Upper lobe of right lung (tissue), 1 donor: ENCODE data around the gene PAQR5. TPM values are rescaled to one million over a fixed set of nuclear protein-coding genes. Genes with fewer than 3 reads are reported as not detected.

ENCODE experiments used
- ATAC-seq: fragments of 200-7000 bp; cut with Tn5 transposase; one replicate; pipeline ENCODE4 v1.9.1; 2020; ENCODE audit warnings: mild to moderate bottlenecking, moderate library complexity
- DNase-seq: peaks from one replicate; pipeline ENCODE4 v3.0.0-alpha.2; 2020
- H3K27ac ChIP-seq: fragments of 200-600 bp; one replicate; pipeline ENCODE4 v1.8.0; 2022
- H3K27me3 ChIP-seq: fragments of 200-600 bp; one replicate; pipeline ENCODE4 v1.8.0; 2022; ENCODE audit warnings: mild to moderate bottlenecking
- H3K36me3 ChIP-seq: fragments of 200-600 bp; one replicate; pipeline ENCODE4 v1.8.0; 2022
- H3K4me1 ChIP-seq: fragments of 200-600 bp; one replicate; pipeline ENCODE4 v1.8.0; 2022
- H3K4me3 ChIP-seq: fragments of 200-600 bp; one replicate; pipeline ENCODE4 v1.8.0; 2022; ENCODE audit warnings: mild to moderate bottlenecking
- H3K9me3 ChIP-seq: fragments of 200-600 bp; one replicate; pipeline ENCODE4 v1.8.0; 2022
- CTCF ChIP-seq: fragments of 200-600 bp; IDR thresholded peaks from one replicate; pipeline ENCODE4 v1.8.0; 2022; ENCODE audit warnings: antibody characterized with exemption
- intact Hi-C: fragments of 100-400 bp; cut with DNase I; formaldehyde crosslinking; loops from one replicate; pipeline ENCODE4 v1.11.0; 2022
- total RNA-seq: library from RNA; stranded (reverse); fragmentation: NEBNext Ultra II Directional; extraction: Animal tissue kit (Norgen Biotek cat#: 25700); gene quantifications from one replicate; pipeline ENCODE4 v1.2.1, GENCODE V29; 2021
- donor health status: DM: no; HTN: yes; CAD: no; lungs with severe emphysema.

PAQR5 gene
- total RNA-seq, 1 donor from 2014 or later = 37.9 TPM

- Histone ChIP-seq H3K27me3 (no peaks in the 10 kb centered on the region), H3K36me3 (no peaks in the 10 kb centered on the region), H3K4me1 (no peaks in the 10 kb centered on the region), H3K9me3 (no peaks in the 10 kb centered on the region), H3K27ac (no peak overlapping the region), H3K4me3 (no peak overlapping the region)
- ATAC-seq (no peak), DNase-seq (no peak)
- no peak for TF ChIP-seq CTCF
- intact Hi-C loops = no loop called here
These were observed 116.7 kb downstream of the PAQR5 start for GRCh38 chr15:69415381-69415780.

GRCh38 chr15:69417581-69417980 is 118.9 kb downstream of the PAQR5 start:
- ATAC-seq (no peak), DNase-seq (no peak)
- no peaks in the 10 kb centered on the region for H3K36me3 ChIP-seq
- H3K9me3 ChIP-seq = no peaks in the 10 kb centered on the region
- no peaks in the 10 kb centered on the region for H3K4me1 ChIP-seq
- no peak overlapping the region for H3K27ac ChIP-seq
- no peak for TF ChIP-seq CTCF
- H3K4me3 ChIP-seq = no peak overlapping the region
- no peaks in the 10 kb centered on the region for H3K27me3 ChIP-seq
- intact Hi-C loops = no loop called here

- Histone ChIP-seq H3K27ac (no peak overlapping the region), H3K4me3 (no peak overlapping the region), H3K36me3 (no peaks in the 10 kb centered on the region), H3K4me1 (no peaks in the 10 kb centered on the region), H3K27me3 (no peaks in the 10 kb centered on the region), H3K9me3 (no peaks in the 10 kb centered on the region)
- intact Hi-C loops = no loop called here
- DNase-seq = no peak
- no peak for TF ChIP-seq CTCF
- no peak for ATAC-seq
These were observed 122.8 kb downstream of the PAQR5 start for GRCh38 chr15:69421498-69421897.

GRCh38 chr15:69422336-69422895 is 123.7 kb downstream of the PAQR5 start:
- ATAC-seq (no peak), DNase-seq (no peak)
- Histone ChIP-seq H3K4me1 (no peaks in the 10 kb centered on the region), H3K4me3 (no peak overlapping the region), H3K9me3 (no peaks in the 10 kb centered on the region), H3K27ac (no peak overlapping the region), H3K36me3 (no peaks in the 10 kb centered on the region), H3K27me3 (no peaks in the 10 kb centered on the region)
- TF ChIP-seq CTCF = no peak
- intact Hi-C loops = no loop called here

- intact Hi-C loops = no loop called here
- DNase-seq = no peak
- Histone ChIP-seq H3K4me1 (no peaks in the 10 kb centered on the region), H3K27ac (no peak overlapping the region), H3K36me3 (no peaks in the 10 kb centered on the region), H3K9me3 (no peaks in the 10 kb centered on the region), H3K4me3 (no peak overlapping the region), H3K27me3 (no peaks in the 10 kb centered on the region)
- ATAC-seq = no peak
- TF ChIP-seq CTCF = no peak
These were observed 125.3 kb downstream of the PAQR5 start for GRCh38 chr15:69424001-69424400.

GRCh38 chr15:69424748-69425413 is 126.2 kb downstream of the PAQR5 start:
- TF ChIP-seq CTCF = no peak
- no peaks in the 10 kb centered on the region for H3K27me3 ChIP-seq
- no peak overlapping the region for H3K4me3 ChIP-seq
- intact Hi-C loops = no loop called here
- ATAC-seq (no peak), DNase-seq (no peak)
- no peak overlapping the region for H3K27ac ChIP-seq
- no peaks in the 10 kb centered on the region for H3K4me1 ChIP-seq
- no peaks in the 10 kb centered on the region for H3K9me3 ChIP-seq
- H3K36me3 ChIP-seq = no peaks in the 10 kb centered on the region
